ENCODE data around the gene ITGB2. TPM values are rescaled to one million over a fixed set of nuclear protein-coding genes. Genes with fewer than 3 reads are reported as not detected.

Gene ITGB2
- total RNA-seq, 1 experiment from 2014 or later = 1.5 TPM

DNA sequence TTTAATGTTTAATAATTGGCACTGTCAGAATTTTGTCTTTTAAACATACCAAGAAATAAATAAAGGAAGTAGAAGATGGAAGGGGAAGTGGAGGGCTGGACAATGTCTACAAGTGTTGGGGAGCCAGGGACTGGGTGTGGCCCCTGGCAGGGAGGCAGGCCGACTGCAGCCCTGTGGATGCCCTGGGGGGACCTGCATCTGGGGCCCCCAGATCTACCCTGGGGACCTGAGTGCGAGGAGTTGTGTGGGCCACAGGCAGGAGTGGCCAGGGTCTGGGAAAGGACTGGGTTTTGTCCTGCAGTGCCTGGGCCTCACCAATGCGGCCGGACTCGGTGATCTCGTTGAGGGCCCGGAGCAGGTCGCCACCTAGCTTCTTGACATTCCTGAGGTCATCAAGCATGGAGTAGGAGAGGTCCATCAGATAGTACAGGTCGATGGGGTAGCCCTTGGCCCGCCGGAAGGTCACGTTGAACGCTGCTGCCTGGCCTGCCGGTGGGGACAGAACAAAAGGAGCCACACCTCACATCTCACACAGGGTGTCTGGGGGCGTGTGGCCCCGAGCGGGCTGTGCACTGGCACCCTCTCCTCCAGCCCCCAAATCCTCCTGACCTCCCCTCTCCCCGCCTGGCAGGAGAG, 17.5 kb downstream of the ITGB2 start (continued):
- TF ChIP-seq, protein P1, sequence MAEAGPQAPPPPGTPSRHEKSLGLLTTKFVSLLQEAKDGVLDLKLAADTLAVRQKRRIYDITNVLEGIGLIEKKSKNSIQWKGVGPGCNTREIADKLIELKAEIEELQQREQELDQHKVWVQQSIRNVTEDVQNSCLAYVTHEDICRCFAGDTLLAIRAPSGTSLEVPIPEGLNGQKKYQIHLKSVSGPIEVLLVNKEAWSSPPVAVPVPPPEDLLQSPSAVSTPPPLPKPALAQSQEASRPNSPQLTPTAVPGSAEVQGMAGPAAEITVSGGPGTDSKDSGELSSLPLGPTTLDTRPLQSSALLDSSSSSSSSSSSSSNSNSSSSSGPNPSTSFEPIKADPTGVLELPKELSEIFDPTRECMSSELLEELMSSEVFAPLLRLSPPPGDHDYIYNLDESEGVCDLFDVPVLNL (CRISPR knock-in tag; IDR thresholded peaks at IDR 0.05; ENCODE audit: borderline replicate concordance, low read depth) = no peak

DNA sequence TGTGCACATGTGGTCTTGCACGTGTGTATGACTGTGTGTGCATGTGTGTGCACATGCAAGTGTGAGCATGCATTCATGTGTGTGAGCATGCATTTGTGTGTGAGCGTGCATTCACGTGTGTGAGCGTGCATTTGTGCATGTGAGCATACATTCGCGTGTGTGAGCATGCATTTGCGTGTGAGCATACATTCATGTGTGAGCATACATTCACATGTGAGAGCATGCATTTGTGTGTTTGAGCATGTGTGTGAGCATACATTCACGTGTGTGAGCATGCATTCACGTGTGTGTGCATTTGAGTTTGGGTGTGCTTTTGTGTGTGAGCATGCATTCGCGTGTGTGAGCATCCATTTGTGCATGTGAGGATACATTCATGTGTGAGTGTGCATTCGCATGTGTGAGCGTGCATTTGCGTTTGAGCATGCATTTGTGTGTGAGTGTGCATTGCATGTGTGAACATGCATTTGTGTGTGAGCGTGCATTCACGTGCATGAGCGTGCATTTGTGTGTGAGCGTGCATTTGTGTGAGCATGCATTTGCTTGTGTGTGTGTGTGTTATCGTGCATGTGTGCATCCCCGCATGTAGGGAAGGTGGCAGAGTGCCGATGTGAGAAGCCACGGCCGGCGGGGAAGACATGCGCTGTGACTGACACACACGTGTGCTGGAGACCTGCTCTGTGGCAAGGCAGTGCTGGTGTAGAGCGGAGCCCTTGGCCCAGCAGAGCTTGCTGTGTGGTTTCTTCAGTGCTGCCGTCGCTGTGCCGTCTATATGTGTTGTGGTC, 18.2 kb downstream of the ITGB2 start:
- Mint-ChIP-seq H3K9me3 (peaks cover 15% of the 10 kb centered on the region), H3K27ac (no peak overlapping the region), H3K4me3 (no peak overlapping the region)

More for the DNA sequence above, 18.2 kb downstream of the ITGB2 start:
- DNase-seq (ENCODE audit: low spot score) (no peak), ATAC-seq (no peak)
- no peaks in the 10 kb centered on the region; the same call in 1 of the 2 replicates for H3K36me3 Mint-ChIP-seq
- POLR2A ChIA-PET = interaction anchor here (0.6 kb wide), 1 partner anchor 19 kb away, joined by 6 read pairs; no protein-coding TSS in a partner anchor
- no peaks in the 10 kb centered on the region; the same call in 1 of the 2 replicates for H3K4me1 Mint-ChIP-seq
- CTCF ChIA-PET = no interaction called here
- TF ChIP-seq NR2C2 (CRISPR knock-in tag; IDR thresholded peaks at IDR 0.05) (no peak), MYBL2 (CRISPR knock-in tag; IDR thresholded peaks at IDR 0.05) (no peak), ZNF121 (CRISPR knock-in tag; IDR thresholded peaks at IDR 0.05) (no peak; the same call in 1 of the 2 replicates), CREB1 (CRISPR knock-in tag; IDR thresholded peaks at IDR 0.05) (no peak), NFATC4 (CRISPR knock-in tag; IDR thresholded peaks at IDR 0.05) (no peak), TCF7 (CRISPR knock-in tag; IDR thresholded peaks at IDR 0.05; ENCODE audit: low read depth) (no peak), CREM (CRISPR knock-in tag; IDR thresholded peaks at IDR 0.05) (no peak), MXD4 (CRISPR knock-in tag; IDR thresholded peaks at IDR 0.05; ENCODE audit: borderline replicate concordance) (no peak), RORB (CRISPR knock-in tag; IDR thresholded peaks at IDR 0.05) (no peak), JAZF1 (CRISPR knock-in tag; IDR thresholded peaks at IDR 0.05) (no peak), CBFB (CRISPR knock-in tag; IDR thresholded peaks at IDR 0.05; ENCODE audit: low read depth) (no peak)
- TF ChIP-seq, protein P2, sequence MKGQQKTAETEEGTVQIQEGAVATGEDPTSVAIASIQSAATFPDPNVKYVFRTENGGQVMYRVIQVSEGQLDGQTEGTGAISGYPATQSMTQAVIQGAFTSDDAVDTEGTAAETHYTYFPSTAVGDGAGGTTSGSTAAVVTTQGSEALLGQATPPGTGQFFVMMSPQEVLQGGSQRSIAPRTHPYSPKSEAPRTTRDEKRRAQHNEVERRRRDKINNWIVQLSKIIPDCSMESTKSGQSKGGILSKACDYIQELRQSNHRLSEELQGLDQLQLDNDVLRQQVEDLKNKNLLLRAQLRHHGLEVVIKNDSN (CRISPR knock-in tag; IDR thresholded peaks at IDR 0.05) = no peak
- TF ChIP-seq, protein P3, sequence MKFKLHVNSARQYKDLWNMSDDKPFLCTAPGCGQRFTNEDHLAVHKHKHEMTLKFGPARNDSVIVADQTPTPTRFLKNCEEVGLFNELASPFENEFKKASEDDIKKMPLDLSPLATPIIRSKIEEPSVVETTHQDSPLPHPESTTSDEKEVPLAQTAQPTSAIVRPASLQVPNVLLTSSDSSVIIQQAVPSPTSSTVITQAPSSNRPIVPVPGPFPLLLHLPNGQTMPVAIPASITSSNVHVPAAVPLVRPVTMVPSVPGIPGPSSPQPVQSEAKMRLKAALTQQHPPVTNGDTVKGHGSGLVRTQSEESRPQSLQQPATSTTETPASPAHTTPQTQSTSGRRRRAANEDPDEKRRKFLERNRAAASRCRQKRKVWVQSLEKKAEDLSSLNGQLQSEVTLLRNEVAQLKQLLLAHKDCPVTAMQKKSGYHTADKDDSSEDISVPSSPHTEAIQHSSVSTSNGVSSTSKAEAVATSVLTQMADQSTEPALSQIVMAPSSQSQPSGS (CRISPR knock-in tag; IDR thresholded peaks at IDR 0.05; ENCODE audit: borderline replicate concordance, low read depth) = no peak
- TF ChIP-seq, protein P4, sequence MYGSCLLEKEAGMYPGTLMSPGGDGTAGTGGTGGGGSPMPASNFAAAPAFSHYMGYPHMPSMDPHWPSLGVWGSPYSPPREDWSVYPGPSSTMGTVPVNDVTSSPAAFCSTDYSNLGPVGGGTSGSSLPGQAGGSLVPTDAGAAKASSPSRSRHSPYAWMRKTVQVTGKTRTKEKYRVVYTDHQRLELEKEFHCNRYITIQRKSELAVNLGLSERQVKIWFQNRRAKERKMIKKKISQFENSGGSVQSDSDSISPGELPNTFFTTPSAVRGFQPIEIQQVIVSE (CRISPR knock-in tag; IDR thresholded peaks at IDR 0.05; ENCODE audit: borderline replicate concordance) = no peak
- TF ChIP-seq, protein P5, sequence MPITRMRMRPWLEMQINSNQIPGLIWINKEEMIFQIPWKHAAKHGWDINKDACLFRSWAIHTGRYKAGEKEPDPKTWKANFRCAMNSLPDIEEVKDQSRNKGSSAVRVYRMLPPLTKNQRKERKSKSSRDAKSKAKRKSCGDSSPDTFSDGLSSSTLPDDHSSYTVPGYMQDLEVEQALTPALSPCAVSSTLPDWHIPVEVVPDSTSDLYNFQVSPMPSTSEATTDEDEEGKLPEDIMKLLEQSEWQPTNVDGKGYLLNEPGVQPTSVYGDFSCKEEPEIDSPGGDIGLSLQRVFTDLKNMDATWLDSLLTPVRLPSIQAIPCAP (CRISPR knock-in tag; IDR thresholded peaks at IDR 0.05) = no peak
- TF ChIP-seq, protein P6, sequence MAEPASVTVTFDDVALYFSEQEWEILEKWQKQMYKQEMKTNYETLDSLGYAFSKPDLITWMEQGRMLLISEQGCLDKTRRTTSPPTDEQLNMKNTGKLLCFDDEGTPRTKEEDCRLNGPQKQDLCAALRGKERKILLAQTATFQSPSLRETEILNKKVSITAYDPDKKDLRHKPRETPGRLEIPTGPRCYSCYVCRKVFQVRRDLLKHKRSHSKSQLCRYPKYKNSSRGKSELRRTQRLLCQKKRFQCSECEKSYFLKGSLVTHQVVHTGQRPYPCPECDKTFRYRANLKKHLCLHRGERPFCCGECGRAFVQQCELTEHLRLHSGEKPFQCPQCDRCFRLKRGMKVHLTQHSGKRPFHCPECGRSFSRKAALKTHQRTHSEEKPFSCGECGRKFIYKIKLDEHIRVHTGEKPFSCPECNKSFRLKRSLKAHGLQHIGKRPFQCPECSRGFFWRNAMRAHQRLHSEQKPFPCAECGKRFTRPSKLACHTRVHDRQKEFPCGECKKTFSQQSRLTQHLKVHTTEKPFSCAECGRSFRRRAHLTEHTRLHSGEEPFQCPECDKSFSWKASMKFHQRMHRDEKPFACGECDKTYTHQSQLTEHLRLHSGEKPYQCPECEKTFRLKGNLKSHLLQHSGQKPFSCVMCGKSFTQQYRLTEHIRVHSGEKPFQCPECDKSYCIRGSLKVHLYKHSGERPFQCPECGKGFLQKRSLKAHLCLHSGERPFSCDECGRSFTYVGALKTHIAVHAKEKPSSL (CRISPR knock-in tag; conservative IDR thresholded peaks at IDR 0.05) = no peak
- TF ChIP-seq, protein P7, sequence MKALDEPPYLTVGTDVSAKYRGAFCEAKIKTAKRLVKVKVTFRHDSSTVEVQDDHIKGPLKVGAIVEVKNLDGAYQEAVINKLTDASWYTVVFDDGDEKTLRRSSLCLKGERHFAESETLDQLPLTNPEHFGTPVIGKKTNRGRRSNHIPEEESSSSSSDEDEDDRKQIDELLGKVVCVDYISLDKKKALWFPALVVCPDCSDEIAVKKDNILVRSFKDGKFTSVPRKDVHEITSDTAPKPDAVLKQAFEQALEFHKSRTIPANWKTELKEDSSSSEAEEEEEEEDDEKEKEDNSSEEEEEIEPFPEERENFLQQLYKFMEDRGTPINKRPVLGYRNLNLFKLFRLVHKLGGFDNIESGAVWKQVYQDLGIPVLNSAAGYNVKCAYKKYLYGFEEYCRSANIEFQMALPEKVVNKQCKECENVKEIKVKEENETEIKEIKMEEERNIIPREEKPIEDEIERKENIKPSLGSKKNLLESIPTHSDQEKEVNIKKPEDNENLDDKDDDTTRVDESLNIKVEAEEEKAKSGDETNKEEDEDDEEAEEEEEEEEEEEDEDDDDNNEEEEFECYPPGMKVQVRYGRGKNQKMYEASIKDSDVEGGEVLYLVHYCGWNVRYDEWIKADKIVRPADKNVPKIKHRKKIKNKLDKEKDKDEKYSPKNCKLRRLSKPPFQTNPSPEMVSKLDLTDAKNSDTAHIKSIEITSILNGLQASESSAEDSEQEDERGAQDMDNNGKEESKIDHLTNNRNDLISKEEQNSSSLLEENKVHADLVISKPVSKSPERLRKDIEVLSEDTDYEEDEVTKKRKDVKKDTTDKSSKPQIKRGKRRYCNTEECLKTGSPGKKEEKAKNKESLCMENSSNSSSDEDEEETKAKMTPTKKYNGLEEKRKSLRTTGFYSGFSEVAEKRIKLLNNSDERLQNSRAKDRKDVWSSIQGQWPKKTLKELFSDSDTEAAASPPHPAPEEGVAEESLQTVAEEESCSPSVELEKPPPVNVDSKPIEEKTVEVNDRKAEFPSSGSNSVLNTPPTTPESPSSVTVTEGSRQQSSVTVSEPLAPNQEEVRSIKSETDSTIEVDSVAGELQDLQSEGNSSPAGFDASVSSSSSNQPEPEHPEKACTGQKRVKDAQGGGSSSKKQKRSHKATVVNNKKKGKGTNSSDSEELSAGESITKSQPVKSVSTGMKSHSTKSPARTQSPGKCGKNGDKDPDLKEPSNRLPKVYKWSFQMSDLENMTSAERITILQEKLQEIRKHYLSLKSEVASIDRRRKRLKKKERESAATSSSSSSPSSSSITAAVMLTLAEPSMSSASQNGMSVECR (CRISPR knock-in tag; IDR thresholded peaks at IDR 0.05; ENCODE audit: borderline replicate concordance) = no peak
- H3K27me3 Mint-ChIP-seq (ENCODE audit: low read depth) = no peaks in the 10 kb centered on the region
